Measurements from ENCODE around the gene CDKN1A.

- TF ChIP-seq, protein P1, sequence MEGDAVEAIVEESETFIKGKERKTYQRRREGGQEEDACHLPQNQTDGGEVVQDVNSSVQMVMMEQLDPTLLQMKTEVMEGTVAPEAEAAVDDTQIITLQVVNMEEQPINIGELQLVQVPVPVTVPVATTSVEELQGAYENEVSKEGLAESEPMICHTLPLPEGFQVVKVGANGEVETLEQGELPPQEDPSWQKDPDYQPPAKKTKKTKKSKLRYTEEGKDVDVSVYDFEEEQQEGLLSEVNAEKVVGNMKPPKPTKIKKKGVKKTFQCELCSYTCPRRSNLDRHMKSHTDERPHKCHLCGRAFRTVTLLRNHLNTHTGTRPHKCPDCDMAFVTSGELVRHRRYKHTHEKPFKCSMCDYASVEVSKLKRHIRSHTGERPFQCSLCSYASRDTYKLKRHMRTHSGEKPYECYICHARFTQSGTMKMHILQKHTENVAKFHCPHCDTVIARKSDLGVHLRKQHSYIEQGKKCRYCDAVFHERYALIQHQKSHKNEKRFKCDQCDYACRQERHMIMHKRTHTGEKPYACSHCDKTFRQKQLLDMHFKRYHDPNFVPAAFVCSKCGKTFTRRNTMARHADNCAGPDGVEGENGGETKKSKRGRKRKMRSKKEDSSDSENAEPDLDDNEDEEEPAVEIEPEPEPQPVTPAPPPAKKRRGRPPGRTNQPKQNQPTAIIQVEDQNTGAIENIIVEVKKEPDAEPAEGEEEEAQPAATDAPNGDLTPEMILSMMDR (IDR thresholded peaks at IDR 0.05) = no peak
- no peak for TF ChIP-seq POLR2A (IDR thresholded peaks at IDR 0.05)
Observed at GRCh38 chr6:36670271-36670670, 8.2 kb upstream of the CDKN1A start.
